ENCODE results near the gene FILIP1. TPM values are rescaled to one million over a fixed set of nuclear protein-coding genes. Genes with fewer than 3 reads are reported as not detected.

The FILIP1 gene
- total and polyA plus RNA-seq, 2 of the 8 experiments (the other 6 are each of a cell fraction or from before 2014, with no cell fraction given) = 2.4 to 5.7 TPM

- Histone ChIP-seq H4K20me1 (replicated peaks in 1 of 2; ENCODE audit: control insufficient read depth in 1 of 2, insufficient read depth in 2 of 2, low read length in 2 of 2) (no peaks in the 10 kb centered on the region), H3K23me2 (ENCODE audit: low read depth, low read length) (peaks cover 6% of the 10 kb centered on the region; the same call in 1 of the 2 replicates), H2BK120ac (replicated peaks; ENCODE audit: low read depth, low read length) (no peak overlapping the region), H3K14ac (ENCODE audit: insufficient read length) (no peak overlapping the region), H2AFZ (ENCODE audit: low read length) (no peak overlapping the region), H3K27me3 (replicated peaks in 1 of 4; ENCODE audit: control insufficient read depth in 3 of 4, extremely low read depth in 1 of 4, insufficient read depth in 3 of 4, low read length in 3 of 4) (no peaks in the 10 kb centered on the region), H3K27ac (ENCODE audit: low read depth, low read length) (no peak overlapping the region), H3K79me1 (ENCODE audit: low read depth, low read length) (no peaks in the 10 kb centered on the region), H3K23ac (ENCODE audit: insufficient read length) (no peak overlapping the region), H2BK12ac (ENCODE audit: low read depth, low read length) (no peak overlapping the region), H3K4me1 (replicated peaks in 1 of 4; ENCODE audit: control insufficient read depth in 3 of 4, insufficient read depth in 4 of 4, low read length in 3 of 4) (peaks cover 0 to 6% (median 4%) of the 10 kb centered on the region in 4 experiments; a peak in 4 of 7 replicates), H3K79me2 (ENCODE audit: control insufficient read depth in 1 of 2, insufficient read depth in 2 of 2, low read length in 2 of 2) (no peaks in the 10 kb centered on the region), H2BK20ac (ENCODE audit: low read length) (no peak overlapping the region), H4K5ac (ENCODE audit: insufficient read length, low read depth, low read length) (no peak overlapping the region), H3K9me3 (ENCODE audit: insufficient read depth in 2 of 2, low read depth in 1 of 2, low read length in 1 of 2) (no peaks in the 10 kb centered on the region), H2BK15ac (ENCODE audit: low read length) (no peak overlapping the region), H3K9ac (replicated peaks in 1 of 4; ENCODE audit: extremely low read depth in 1 of 4, low read depth in 3 of 4, low read length in 3 of 4) (no peak overlapping the region), H3K56ac (replicated peaks; ENCODE audit: insufficient read length, low read depth, low read length) (no peak overlapping the region), H4K8ac (ENCODE audit: extremely low read depth, insufficient read depth, low read length) (no peak overlapping the region), H3K4me2 (ENCODE audit: insufficient read depth in 1 of 2, low read depth in 2 of 2, low read length in 2 of 2) (no peak overlapping the region), H3K4ac (replicated peaks; ENCODE audit: insufficient read length, low read depth, low read length) (no peak overlapping the region), H3K36me3 (ENCODE audit: control insufficient read depth in 2 of 4, insufficient read depth in 4 of 4, low read length in 3 of 4) (no peaks in the 10 kb centered on the region), H2BK5ac (ENCODE audit: low read depth, low read length) (no peak overlapping the region), H2AK5ac (ENCODE audit: low read depth, low read length) (no peak overlapping the region), H4K91ac (replicated peaks; ENCODE audit: insufficient read length, low read length) (no peak overlapping the region), H3K4me3 (ENCODE audit: extremely low read depth in 1 of 4, insufficient read depth in 2 of 4, low read depth in 3 of 4, low read length in 4 of 4) (no peak overlapping the region), H3K18ac (ENCODE audit: extremely low read depth, low read length) (no peak overlapping the region)
- ChIA-PET POLR2A (ENCODE audit: partially characterized antibody) (interaction anchor here (0.6 to 1.1 kb wide), 3 partner anchors 9 to 77 kb away, joined by 3 read pairs; no protein-coding TSS in a partner anchor), CTCF (ENCODE audit: partially characterized antibody) (interaction anchor here (0.7 to 1.8 kb wide), 4 partner anchors 37 to 186 kb away, joined by 3 to 4 read pairs (median 3); no protein-coding TSS in a partner anchor)
- FAIRE-seq = no peak
- no peak for DNase-seq (ENCODE audit: low read depth in 1 of 2, low spot score in 2 of 2)
- WGBS, 2 experiments (ENCODE audit: extremely low coverage in 1 of 2, insufficient coverage in 1 of 2, insufficient read length in 1 of 2, insufficient replicate concordance in 2 of 2, low coverage in 1 of 2, low lambda C conversion rate in 2 of 2, missing lambda C conversion rate in 1 of 2) = 90% methylated on average over 2 of the region's 2 CpGs; no CpG with 5 or more reads in 1 of the 2 experiments
- TF ChIP-seq ASH2L (IDR thresholded peaks at IDR 0.05; ENCODE audit: low read length) = no peak
- no peak for TF ChIP-seq CTBP2 (IDR thresholded peaks at IDR 0.05; ENCODE audit: borderline replicate concordance, insufficient read depth, insufficient read length, low read length)
- TF ChIP-seq E2F6 (IDR thresholded peaks at IDR 0.05) = no peak
- TF ChIP-seq FOSL1 (IDR thresholded peaks at IDR 0.05; ENCODE audit: insufficient read depth, low read depth, low read length) = no peak
- TF ChIP-seq SP1 (IDR thresholded peaks at IDR 0.05; ENCODE audit: low read depth, low read length) = no peak
- TF ChIP-seq SIN3A (conservative IDR thresholded peaks at IDR 0.05 in 1 of 2, IDR thresholded peaks at IDR 0.05 in 1 of 2; ENCODE audit: low read depth in 1 of 2, low read length in 2 of 2) = no peak
- TF ChIP-seq TCF12 (IDR thresholded peaks at IDR 0.05; ENCODE audit: low read depth, low read length) = no peak
- no peak for TF ChIP-seq SP4 (IDR thresholded peaks at IDR 0.05; ENCODE audit: low read length)
- TF ChIP-seq EZH2 (IDR thresholded peaks at IDR 0.05; ENCODE audit: low read depth, low read length, severe bottlenecking) = no peak
- TF ChIP-seq USF2 (IDR thresholded peaks at IDR 0.05; ENCODE audit: low read length) = no peak
- TF ChIP-seq YY1 (IDR thresholded peaks at IDR 0.05; ENCODE audit: low read depth, low read length) = no peak
Observed at GRCh38 chr6:75347898-75348610, 145.5 kb downstream of the FILIP1 start.

All from H1 (cell line).